Measurements from ENCODE around the gene KRT34.

- TF ChIP-seq POLR2A (IDR thresholded peaks at IDR 0.05; ENCODE audit: low read length) (no peak), GATA1 (IDR thresholded peaks at IDR 0.05; ENCODE audit: low read depth, low read length) (no peak)
Observed at GRCh38 chr17:41329279-41329948, 52.7 kb downstream of the KRT34 start.
